Fibroblast of the conjunctiva (primary cell): Measurements from ENCODE around the gene HOXB5.

ENCODE experiments used
- DNase-seq: peaks from one replicate; pipeline ENCODE4 v3.0.0-alpha.2; 2010; ENCODE audit warnings: low read depth

Gene HOXB5

GRCh38 chr17:48601539-48602425 lies 8.2 kb upstream of the HOXB5 start:
- no peak for DNase-seq

GRCh38 chr17:48601207-48601538 lies 7.6 kb upstream of the HOXB5 start:
- DNase-seq, result no peak

- no peak for DNase-seq
Observed at GRCh38 chr17:48600244-48601098, 6.9 kb upstream of the HOXB5 start.

- no peak for DNase-seq
Observed at GRCh38 chr17:48599354-48599753, 5.8 kb upstream of the HOXB5 start.

- DNase-seq, result no peak
Observed at GRCh38 chr17:48598736-48599135, 5.2 kb upstream of the HOXB5 start.

GRCh38 chr17:48597778-48598631 lies 4.4 kb upstream of the HOXB5 start:
- no peak for DNase-seq

- no peak for DNase-seq
Observed at GRCh38 chr17:48597528-48597777, 3.9 kb upstream of the HOXB5 start.

GRCh38 chr17:48596735-48597527 lies 3.4 kb upstream of the HOXB5 start:
- no peak for DNase-seq

GRCh38 chr17:48596000-48596734 lies 2.6 kb upstream of the HOXB5 start:
- DNase-seq, result no peak

GRCh38 chr17:48595278-48595999 lies 1.9 kb upstream of the HOXB5 start:
- no peak for DNase-seq

- DNase-seq, result no peak
Observed at GRCh38 chr17:48594538-48595277, 1.1 kb upstream of the HOXB5 start.

- DNase-seq, result peak; percentile 18
Observed at GRCh38 chr17:48593840-48594537, 410 bp upstream of the HOXB5 start.

- no peak for DNase-seq
Observed at GRCh38 chr17:48592577-48592976, 1.0 kb downstream of the HOXB5 start.

GRCh38 chr17:48592057-48592514 lies 1.5 kb downstream of the HOXB5 start:
- no peak for DNase-seq

GRCh38 chr17:48591255-48592056 lies 2.1 kb downstream of the HOXB5 start:
- no peak for DNase-seq

GRCh38 chr17:48590607-48591161 lies 2.9 kb downstream of the HOXB5 start:
- no peak for DNase-seq

GRCh38 chr17:48589831-48590606 lies 3.6 kb downstream of the HOXB5 start, which contains the start of gene HOXB3:
Gene HOXB3 (minus strand): TSS chr17:48590241. CDS start chr17:48552474, 37,767 bp downstream.
- no peak for DNase-seq
